ENCODE results near the gene NOVA2.

Gene NOVA2

DNA sequence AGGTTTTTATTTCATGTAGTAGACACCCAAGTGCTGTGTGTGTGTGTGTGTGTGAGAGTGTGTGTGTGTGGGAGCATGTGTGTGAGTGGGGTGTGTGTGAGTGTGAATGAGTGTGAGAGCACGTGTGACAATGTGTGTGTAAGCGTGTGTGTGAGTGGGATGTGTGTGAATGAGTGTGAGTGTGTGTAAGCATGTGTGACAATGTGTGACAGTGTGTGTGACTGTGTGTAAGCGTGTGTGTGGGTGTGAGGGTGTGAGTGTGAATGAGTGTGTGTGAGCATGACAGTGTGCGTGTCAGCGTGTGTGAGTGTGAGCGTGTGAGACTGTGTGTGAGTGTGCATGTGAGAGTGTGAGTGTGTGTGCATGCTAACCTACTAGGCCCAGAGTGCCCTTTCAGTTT, 15.3 kb downstream of the NOVA2 start:
- H3K36me3 ChIP-seq (ENCODE audit: insufficient read depth, low read length), result no peaks in the 10 kb centered on the region
- no peak overlapping the region for H3K9ac ChIP-seq (ENCODE audit: low read length)
- no peaks in the 10 kb centered on the region for H3K4me1 ChIP-seq (ENCODE audit: insufficient read depth, low read length)
- H3K4me3 ChIP-seq (ENCODE audit: low read depth in 1 of 2, low read length in 2 of 2), result no peak overlapping the region
- H3K9me3 ChIP-seq (ENCODE audit: low read length), result no peaks in the 10 kb centered on the region
- no peak overlapping the region for H3K27ac ChIP-seq (ENCODE audit: low read depth, low read length)
- peaks cover 0 to 20% of the 10 kb centered on the region in 2 donors for H3K27me3 ChIP-seq (ENCODE audit: control insufficient read depth in 1 of 2, insufficient read depth in 2 of 2, low read length in 2 of 2)

DNA sequence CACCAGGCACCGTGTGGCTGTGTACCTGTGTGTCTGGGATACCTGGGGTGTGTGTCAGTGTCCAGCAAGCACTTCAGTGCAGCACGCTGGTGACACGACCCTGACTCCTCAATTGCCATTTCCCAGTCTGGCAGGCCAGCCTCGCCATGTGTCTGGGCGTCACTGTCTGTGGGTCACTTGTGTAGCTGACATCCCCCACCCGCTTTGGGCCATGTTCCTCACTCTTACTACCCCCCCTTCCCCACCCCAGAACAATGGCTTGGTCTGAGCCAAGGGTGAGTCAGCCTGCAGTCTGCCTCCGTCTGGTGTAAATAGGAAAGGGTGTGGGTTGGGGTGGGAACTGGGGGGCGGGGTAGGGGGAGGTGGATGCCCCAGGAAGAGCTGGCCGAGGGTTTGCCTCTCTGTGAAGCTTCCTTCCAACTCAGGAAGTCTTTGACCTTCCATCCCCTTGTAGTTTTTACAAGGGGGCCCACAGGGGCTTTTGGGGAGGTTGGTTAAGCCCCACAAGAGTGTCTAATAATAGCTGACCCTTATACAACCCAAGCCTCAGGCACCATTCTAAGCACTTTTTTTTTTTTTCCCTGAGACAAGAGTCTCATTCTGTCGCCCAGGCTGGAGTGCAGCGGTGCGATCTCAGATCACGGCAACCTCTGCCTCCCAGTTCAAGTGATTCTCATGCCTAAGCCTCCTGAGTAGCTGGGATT, 17.6 kb downstream of the NOVA2 start:
- H3K36me3 ChIP-seq (ENCODE audit: insufficient read depth, low read length), result no peaks in the 10 kb centered on the region
- H3K4me3 ChIP-seq (ENCODE audit: low read depth in 1 of 2, low read length in 2 of 2), result no peak overlapping the region
- peaks cover 0 to 19% of the 10 kb centered on the region in 2 donors for H3K27me3 ChIP-seq (ENCODE audit: control insufficient read depth in 1 of 2, insufficient read depth in 2 of 2, low read length in 2 of 2)
- H3K9ac ChIP-seq (ENCODE audit: low read length), result no peak overlapping the region
- H3K4me1 ChIP-seq (ENCODE audit: insufficient read depth, low read length), result no peaks in the 10 kb centered on the region
- no peak overlapping the region for H3K27ac ChIP-seq (ENCODE audit: low read depth, low read length)
- H3K9me3 ChIP-seq (ENCODE audit: low read length), result no peaks in the 10 kb centered on the region

GRCh38 chr19:45954156-45954555, 19.5 kb downstream of the NOVA2 start:
- no peaks in the 10 kb centered on the region for H3K36me3 ChIP-seq (ENCODE audit: insufficient read depth, low read length)
- no peak overlapping the region for H3K27ac ChIP-seq (ENCODE audit: low read depth, low read length)
- no peaks in the 10 kb centered on the region for H3K9me3 ChIP-seq (ENCODE audit: low read length)
- no peak overlapping the region for H3K9ac ChIP-seq (ENCODE audit: low read length)
- H3K27me3 ChIP-seq (ENCODE audit: control insufficient read depth in 1 of 2, insufficient read depth in 2 of 2, low read length in 2 of 2), result peaks cover 0 to 14% of the 10 kb centered on the region in 2 donors
- H3K4me1 ChIP-seq (ENCODE audit: insufficient read depth, low read length), result no peaks in the 10 kb centered on the region
- no peak overlapping the region for H3K4me3 ChIP-seq (ENCODE audit: low read depth in 1 of 2, low read length in 2 of 2)

- H3K36me3 ChIP-seq (ENCODE audit: insufficient read depth, low read length), result no peaks in the 10 kb centered on the region
- no peaks in the 10 kb centered on the region for H3K9me3 ChIP-seq (ENCODE audit: low read length)
- H3K4me3 ChIP-seq (ENCODE audit: low read depth in 1 of 2, low read length in 2 of 2), result no peak overlapping the region
- no peak overlapping the region for H3K27ac ChIP-seq (ENCODE audit: low read depth, low read length)
- H3K27me3 ChIP-seq (ENCODE audit: control insufficient read depth in 1 of 2, insufficient read depth in 2 of 2, low read length in 2 of 2), result peaks cover 0 to 11% of the 10 kb centered on the region in 2 donors
- H3K4me1 ChIP-seq (ENCODE audit: insufficient read depth, low read length), result no peaks in the 10 kb centered on the region
- H3K9ac ChIP-seq (ENCODE audit: low read length), result no peak overlapping the region
These were observed 20.0 kb downstream of the NOVA2 start for GRCh38 chr19:45953676-45954075.

GRCh38 chr19:45952686-45953505, 20.8 kb downstream of the NOVA2 start:
- H3K27me3 ChIP-seq (ENCODE audit: control insufficient read depth in 1 of 2, insufficient read depth in 2 of 2, low read length in 2 of 2), result peaks cover 0 to 8% of the 10 kb centered on the region in 2 donors
- no peak overlapping the region for H3K27ac ChIP-seq (ENCODE audit: low read depth, low read length)
- H3K4me1 ChIP-seq (ENCODE audit: insufficient read depth, low read length), result no peaks in the 10 kb centered on the region
- no peaks in the 10 kb centered on the region for H3K9me3 ChIP-seq (ENCODE audit: low read length)
- no peak overlapping the region for H3K9ac ChIP-seq (ENCODE audit: low read length)
- no peak overlapping the region for H3K4me3 ChIP-seq (ENCODE audit: low read depth in 1 of 2, low read length in 2 of 2)
- no peaks in the 10 kb centered on the region for H3K36me3 ChIP-seq (ENCODE audit: insufficient read depth, low read length)

DNA sequence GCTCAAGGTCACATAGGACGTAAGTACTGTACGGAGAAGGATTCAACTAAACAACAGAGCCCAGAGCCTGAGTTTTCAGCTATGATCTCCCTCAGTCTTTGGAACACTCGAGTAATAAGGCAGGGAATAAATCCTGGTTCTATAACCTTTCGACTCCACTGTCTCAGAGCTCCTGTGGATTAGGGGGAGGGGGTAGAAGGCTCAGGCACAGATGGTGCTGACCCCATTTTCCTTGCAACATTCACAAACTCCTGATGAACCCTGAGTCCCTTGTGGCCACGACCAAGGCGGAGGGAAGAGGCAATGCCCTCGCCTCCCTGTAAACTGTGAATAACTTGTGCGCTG, 21.4 kb downstream of the NOVA2 start:
- Histone ChIP-seq H3K27me3 (ENCODE audit: control insufficient read depth in 1 of 2, insufficient read depth in 2 of 2, low read length in 2 of 2) (peaks cover 0 to 8% of the 10 kb centered on the region in 2 donors), H3K4me1 (ENCODE audit: insufficient read depth, low read length) (no peaks in the 10 kb centered on the region), H3K36me3 (ENCODE audit: insufficient read depth, low read length) (no peaks in the 10 kb centered on the region), H3K4me3 (ENCODE audit: low read depth in 1 of 2, low read length in 2 of 2) (no peak overlapping the region), H3K9me3 (ENCODE audit: low read length) (no peaks in the 10 kb centered on the region), H3K9ac (ENCODE audit: low read length) (no peak overlapping the region), H3K27ac (ENCODE audit: low read depth, low read length) (no peak overlapping the region)

GRCh38 chr19:45947926-45948325, 25.7 kb downstream of the NOVA2 start:
- Histone ChIP-seq H3K4me3 (ENCODE audit: low read depth in 1 of 2, low read length in 2 of 2) (no peak overlapping the region), H3K36me3 (ENCODE audit: insufficient read depth, low read length) (no peaks in the 10 kb centered on the region), H3K27ac (ENCODE audit: low read depth, low read length) (no peak overlapping the region), H3K9ac (ENCODE audit: low read length) (no peak overlapping the region), H3K9me3 (ENCODE audit: low read length) (no peaks in the 10 kb centered on the region), H3K27me3 (ENCODE audit: control insufficient read depth in 1 of 2, insufficient read depth in 2 of 2, low read length in 2 of 2) (no peaks in the 10 kb centered on the region), H3K4me1 (ENCODE audit: insufficient read depth, low read length) (no peaks in the 10 kb centered on the region)

GRCh38 chr19:45940515-45940805, 33.2 kb downstream of the NOVA2 start:
- no peaks in the 10 kb centered on the region for H3K36me3 ChIP-seq (ENCODE audit: insufficient read depth, low read length)
- H3K4me1 ChIP-seq (ENCODE audit: insufficient read depth, low read length), result no peaks in the 10 kb centered on the region
- no peak overlapping the region for H3K9ac ChIP-seq (ENCODE audit: low read length)
- no peaks in the 10 kb centered on the region for H3K9me3 ChIP-seq (ENCODE audit: low read length)
- no peak overlapping the region for H3K27ac ChIP-seq (ENCODE audit: low read depth, low read length)
- H3K27me3 ChIP-seq (ENCODE audit: control insufficient read depth in 1 of 2, insufficient read depth in 2 of 2, low read length in 2 of 2), result peaks cover 0 to 17% of the 10 kb centered on the region in 2 donors
- H3K4me3 ChIP-seq (ENCODE audit: low read depth in 1 of 2, low read length in 2 of 2), result no peak overlapping the region

- H3K27me3 ChIP-seq (ENCODE audit: control insufficient read depth in 1 of 2, insufficient read depth in 2 of 2, low read length in 2 of 2), result peaks cover 0 to 20% of the 10 kb centered on the region in 2 donors
- no peaks in the 10 kb centered on the region for H3K4me1 ChIP-seq (ENCODE audit: insufficient read depth, low read length)
- H3K9ac ChIP-seq (ENCODE audit: low read length), result no peak overlapping the region
- H3K4me3 ChIP-seq (ENCODE audit: low read depth in 1 of 2, low read length in 2 of 2), result no peak overlapping the region
- no peaks in the 10 kb centered on the region for H3K36me3 ChIP-seq (ENCODE audit: insufficient read depth, low read length)
- no peaks in the 10 kb centered on the region for H3K9me3 ChIP-seq (ENCODE audit: low read length)
- no peak overlapping the region for H3K27ac ChIP-seq (ENCODE audit: low read depth, low read length)
These were observed 33.7 kb downstream of the NOVA2 start for GRCh38 chr19:45939792-45940514.

DNA sequence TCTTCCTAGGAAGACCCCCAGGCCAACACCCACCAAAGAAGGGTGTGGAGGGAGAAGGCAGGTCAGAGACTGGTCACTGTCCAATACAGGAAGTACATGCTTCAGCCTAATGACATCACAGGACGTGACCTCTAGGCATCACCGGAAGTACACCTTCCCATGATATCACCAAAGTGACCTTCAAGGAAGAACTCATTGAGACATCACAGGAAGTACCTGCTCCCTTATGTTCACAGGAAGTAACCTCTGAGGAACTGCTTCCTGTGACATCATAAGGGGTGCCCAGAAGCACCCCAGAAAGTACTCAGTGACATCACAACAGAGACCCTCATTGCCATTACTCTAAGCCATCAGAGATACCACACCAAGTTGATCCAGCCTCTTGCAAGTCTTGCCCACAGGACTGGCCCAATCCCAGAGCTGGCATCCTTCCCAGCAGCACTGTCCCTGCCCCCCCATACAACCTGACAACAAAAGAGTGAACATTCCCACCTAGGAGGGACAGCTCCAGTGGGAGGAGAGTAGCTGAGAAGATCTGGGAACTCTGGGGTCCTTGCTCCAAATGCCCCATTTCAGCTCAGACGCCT, 34.8 kb downstream of the NOVA2 start:
- no peak overlapping the region for H3K4me3 ChIP-seq (ENCODE audit: low read depth in 1 of 2, low read length in 2 of 2)

DNA sequence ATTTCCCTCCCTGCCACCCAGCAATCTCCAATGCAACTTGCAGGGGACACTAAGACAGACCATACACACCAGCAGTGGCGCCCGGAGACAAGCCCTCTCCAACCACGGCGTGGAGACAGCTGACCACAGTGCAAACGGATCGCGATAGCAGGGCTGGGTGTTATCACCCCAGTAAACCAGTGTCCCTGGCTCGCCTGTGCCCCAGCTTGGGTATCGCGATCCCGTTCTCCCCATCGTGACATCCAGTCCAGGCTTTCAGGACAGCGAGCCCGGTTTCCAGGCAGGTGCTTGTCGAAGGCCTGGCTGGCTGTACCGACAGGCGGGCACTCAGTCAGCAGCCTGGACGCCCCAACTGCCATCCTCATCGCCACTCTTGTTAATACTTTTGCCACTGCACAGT, 38.4 kb downstream of the NOVA2 start:
- Histone ChIP-seq H3K4me1 (ENCODE audit: insufficient read depth, low read length) (no peaks in the 10 kb centered on the region), H3K9me3 (ENCODE audit: low read length) (no peaks in the 10 kb centered on the region), H3K27me3 (ENCODE audit: control insufficient read depth in 1 of 2, insufficient read depth in 2 of 2, low read length in 2 of 2) (peaks cover 7 to 30% of the 10 kb centered on the region in 2 donors), H3K27ac (ENCODE audit: low read depth, low read length) (no peak overlapping the region), H3K36me3 (ENCODE audit: insufficient read depth, low read length) (no peaks in the 10 kb centered on the region), H3K9ac (ENCODE audit: low read length) (no peak overlapping the region), H3K4me3 (ENCODE audit: low read depth in 1 of 2, low read length in 2 of 2) (no peak overlapping the region)

More for the DNA sequence above, 34.8 kb downstream of the NOVA2 start:
- Histone ChIP-seq H3K36me3 (ENCODE audit: insufficient read depth, low read length) (no peaks in the 10 kb centered on the region), H3K27ac (ENCODE audit: low read depth, low read length) (no peak overlapping the region), H3K9me3 (ENCODE audit: low read length) (no peaks in the 10 kb centered on the region), H3K4me1 (ENCODE audit: insufficient read depth, low read length) (no peaks in the 10 kb centered on the region), H3K27me3 (ENCODE audit: control insufficient read depth in 1 of 2, insufficient read depth in 2 of 2, low read length in 2 of 2) (peaks cover 7 to 30% of the 10 kb centered on the region in 2 donors), H3K9ac (ENCODE audit: low read length) (no peak overlapping the region)
